Hepatocyte (in vitro differentiated cells): ENCODE results near the gene CCRL2.

ENCODE experiments used
- CTCF ChIP-seq: fragments of 200-600 bp; sonication (generic); IDR thresholded peaks from 2 replicates; pipeline ENCODE4 v1.5.1; 2016; ENCODE audit warnings: antibody characterized with exemption, mild to moderate bottlenecking; ENCODE audit not compliant: poor library complexity
- EZH2 ChIP-seq: fragments of 200-600 bp; sonication (generic); IDR thresholded peaks from 2 replicates; pipeline ENCODE4 v1.6.1; 2016; ENCODE audit warnings: antibody characterized with exemption, mild to moderate bottlenecking, borderline replicate concordance

GRCh38 chr3:46416811-46417510 lies 9.9 kb downstream of the CCRL2 start:
- TF ChIP-seq CTCF (no peak), EZH2 (no peak)
